ENCODE measurements around the gene CDK5R1. TPM values are rescaled to one million over a fixed set of nuclear protein-coding genes. Genes with fewer than 3 reads are reported as not detected.

Gene CDK5R1
- total and polyA plus RNA-seq, 9 donors, result 0.69 to 4.1 (median 2.0) TPM

GRCh38 chr17:32463304-32463703 is 23.5 kb upstream of the CDK5R1 start:
- Histone ChIP-seq H3K9me3 (no peaks in the 10 kb centered on the region), H3K36me3 (no peaks in the 10 kb centered on the region), H3K4me1 (ENCODE audit: insufficient read depth) (no peaks in the 10 kb centered on the region), H3K27ac (no peak overlapping the region), H3K27me3 (no peaks in the 10 kb centered on the region), H3K4me3 (no peak overlapping the region)
- TF ChIP-seq POLR2A (IDR thresholded peaks at IDR 0.05) (no peak), EP300 (IDR thresholded peaks at IDR 0.05) (no peak)
- TF ChIP-seq, protein P1, sequence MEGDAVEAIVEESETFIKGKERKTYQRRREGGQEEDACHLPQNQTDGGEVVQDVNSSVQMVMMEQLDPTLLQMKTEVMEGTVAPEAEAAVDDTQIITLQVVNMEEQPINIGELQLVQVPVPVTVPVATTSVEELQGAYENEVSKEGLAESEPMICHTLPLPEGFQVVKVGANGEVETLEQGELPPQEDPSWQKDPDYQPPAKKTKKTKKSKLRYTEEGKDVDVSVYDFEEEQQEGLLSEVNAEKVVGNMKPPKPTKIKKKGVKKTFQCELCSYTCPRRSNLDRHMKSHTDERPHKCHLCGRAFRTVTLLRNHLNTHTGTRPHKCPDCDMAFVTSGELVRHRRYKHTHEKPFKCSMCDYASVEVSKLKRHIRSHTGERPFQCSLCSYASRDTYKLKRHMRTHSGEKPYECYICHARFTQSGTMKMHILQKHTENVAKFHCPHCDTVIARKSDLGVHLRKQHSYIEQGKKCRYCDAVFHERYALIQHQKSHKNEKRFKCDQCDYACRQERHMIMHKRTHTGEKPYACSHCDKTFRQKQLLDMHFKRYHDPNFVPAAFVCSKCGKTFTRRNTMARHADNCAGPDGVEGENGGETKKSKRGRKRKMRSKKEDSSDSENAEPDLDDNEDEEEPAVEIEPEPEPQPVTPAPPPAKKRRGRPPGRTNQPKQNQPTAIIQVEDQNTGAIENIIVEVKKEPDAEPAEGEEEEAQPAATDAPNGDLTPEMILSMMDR (IDR thresholded peaks at IDR 0.05), result no peak
- DNase-seq, result no peak
- intact Hi-C loops (cut with DNase I), result no loop called here
- 93 to 95% (median 94%) methylated on average over 3 of the region's 3 CpGs for WGBS, 3 donors

GRCh38 chr17:32464374-32464773 is 22.4 kb upstream of the CDK5R1 start:
- WGBS, 3 donors, result 67 to 87% (median 73%) methylated on average over 1 of the region's 1 CpG
- no peak for DNase-seq
- Histone ChIP-seq H3K4me1 (ENCODE audit: insufficient read depth) (no peaks in the 10 kb centered on the region), H3K36me3 (no peaks in the 10 kb centered on the region), H3K4me3 (no peak overlapping the region), H3K27me3 (no peaks in the 10 kb centered on the region), H3K27ac (no peak overlapping the region), H3K9me3 (no peaks in the 10 kb centered on the region)
- intact Hi-C loops (cut with DNase I), result no loop called here
- TF ChIP-seq, protein P1 (IDR thresholded peaks at IDR 0.05), result no peak
- no peak for TF ChIP-seq EP300 (IDR thresholded peaks at IDR 0.05)
- TF ChIP-seq POLR2A (IDR thresholded peaks at IDR 0.05), result no peak

- no peak overlapping the region for H3K27ac ChIP-seq
- WGBS, 3 donors, result 97 to 98% (median 98%) methylated on average over 7 of the region's 7 CpGs
- H3K27me3 ChIP-seq, result no peaks in the 10 kb centered on the region
- no peak overlapping the region for H3K4me3 ChIP-seq
- DNase-seq, result no peak
- no peaks in the 10 kb centered on the region for H3K9me3 ChIP-seq
- TF ChIP-seq EP300 (IDR thresholded peaks at IDR 0.05), result no peak
- intact Hi-C loops (cut with DNase I), result no loop called here
- no peaks in the 10 kb centered on the region for H3K36me3 ChIP-seq
- H3K4me1 ChIP-seq (ENCODE audit: insufficient read depth), result no peaks in the 10 kb centered on the region
Observed at GRCh38 chr17:32467949-32468348, 18.8 kb upstream of the CDK5R1 start.

GRCh38 chr17:32470405-32471167 is 16.2 kb upstream of the CDK5R1 start:
- no peaks in the 10 kb centered on the region for H3K9me3 ChIP-seq
- TF ChIP-seq EP300 (IDR thresholded peaks at IDR 0.05) (no peak), POLR2A (IDR thresholded peaks at IDR 0.05) (no peak)
- TF ChIP-seq, protein P1 (IDR thresholded peaks at IDR 0.05), result no peak
- H3K4me1 ChIP-seq (ENCODE audit: insufficient read depth), result no peaks in the 10 kb centered on the region
- no peak overlapping the region for H3K27ac ChIP-seq
- intact Hi-C loops (cut with DNase I), result no loop called here
- DNase-seq, result no peak
- no peaks in the 10 kb centered on the region for H3K36me3 ChIP-seq
- no peak overlapping the region for H3K4me3 ChIP-seq
- H3K27me3 ChIP-seq, result no peaks in the 10 kb centered on the region
- WGBS, 3 donors, result 91 to 96% (median 92%) methylated on average over 6 of the region's 6 CpGs

DNA sequence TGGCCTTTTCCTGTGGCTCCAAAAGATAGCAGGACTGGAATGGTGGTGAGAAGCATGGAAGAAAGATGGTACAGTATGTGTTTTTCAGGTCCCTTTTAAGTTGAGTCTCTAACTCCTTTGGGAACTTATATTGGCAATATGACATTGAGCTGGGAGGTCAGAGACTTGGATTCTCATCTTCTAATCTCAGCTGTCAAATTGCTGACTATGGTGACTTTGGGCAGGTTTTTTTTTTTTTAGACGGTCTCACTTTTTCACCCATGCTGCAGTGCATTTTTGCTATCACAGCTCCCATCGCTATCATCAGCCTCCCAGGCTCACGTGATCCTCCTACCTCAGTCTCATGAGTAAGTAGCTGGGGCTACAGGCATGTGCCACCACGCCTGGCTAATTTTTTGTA is 15.1 kb upstream of the CDK5R1 start:
- TF ChIP-seq, protein P1 (IDR thresholded peaks at IDR 0.05), result no peak
- TF ChIP-seq POLR2A (IDR thresholded peaks at IDR 0.05), result no peak
- no peak for TF ChIP-seq EP300 (IDR thresholded peaks at IDR 0.05)
- H3K36me3 ChIP-seq, result no peaks in the 10 kb centered on the region

More for the DNA sequence above, 15.1 kb upstream of the CDK5R1 start:
- no peak for DNase-seq
- intact Hi-C loops (cut with DNase I), result no loop called here
- no peaks in the 10 kb centered on the region for H3K27me3 ChIP-seq
- WGBS, 3 donors, result 95 to 97% (median 95%) methylated on average over 4 of the region's 4 CpGs
- H3K27ac ChIP-seq, result no peak overlapping the region
- H3K4me3 ChIP-seq, result no peak overlapping the region
- H3K4me1 ChIP-seq (ENCODE audit: insufficient read depth), result no peaks in the 10 kb centered on the region
- H3K9me3 ChIP-seq, result no peaks in the 10 kb centered on the region

All from ovary (tissue), 9 donors.